HG03439 (cell line): ENCODE data around the gene EFCAB9.

Experiments used
- ATAC-seq: cut with Tn5 transposase; IDR thresholded peaks from one replicate; pipeline ENCODE4 v1.9.1; 2021; ENCODE audit warnings: mild to moderate bottlenecking, moderate library complexity; ENCODE audit not compliant: unreplicated experiment

EFCAB9 gene

GRCh38 chr5:172165465-172165864 is 28.5 kb upstream of the EFCAB9 start:
- ATAC-seq = peak; percentile 58

DNA sequence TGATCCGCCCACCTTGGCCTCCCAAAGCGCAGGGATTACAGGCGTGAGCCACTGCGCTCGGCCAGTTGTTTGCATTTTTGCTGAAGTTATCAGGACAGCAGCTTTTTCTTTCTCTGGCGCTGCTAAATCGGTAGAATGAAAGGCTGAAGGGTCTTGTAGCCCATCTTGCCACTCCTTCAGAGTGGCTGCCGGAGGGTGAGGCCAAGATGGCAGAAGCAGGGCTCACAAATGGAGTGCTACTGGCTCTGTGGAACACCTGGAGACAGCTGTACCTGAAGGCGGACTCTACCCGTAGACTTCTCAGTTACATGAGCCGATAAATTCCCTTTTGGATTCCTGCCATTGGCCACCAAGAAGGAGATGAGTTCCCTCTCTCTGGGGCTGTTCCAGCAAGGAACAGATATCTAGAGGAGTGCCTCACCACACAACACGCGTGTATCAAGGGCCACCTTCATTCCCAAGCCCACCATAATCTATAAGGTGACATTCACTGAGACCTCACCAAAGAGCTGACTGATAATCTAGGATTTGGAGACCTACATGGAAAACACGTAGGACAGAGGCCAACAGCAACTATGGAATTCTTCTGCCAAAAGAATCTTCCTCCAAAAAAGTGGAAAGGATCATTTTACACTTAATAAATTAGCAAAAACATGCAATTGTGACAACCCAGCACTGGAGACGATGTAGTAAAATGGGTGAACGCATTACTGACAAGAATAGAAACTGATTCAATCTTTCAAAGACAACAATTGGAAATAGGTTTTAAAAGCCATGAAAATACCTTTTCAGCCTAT is 27.7 kb upstream of the EFCAB9 start:
- ATAC-seq = no peak

- no peak for ATAC-seq
Observed at GRCh38 chr5:172167895-172168294, 26.1 kb upstream of the EFCAB9 start.

DNA sequence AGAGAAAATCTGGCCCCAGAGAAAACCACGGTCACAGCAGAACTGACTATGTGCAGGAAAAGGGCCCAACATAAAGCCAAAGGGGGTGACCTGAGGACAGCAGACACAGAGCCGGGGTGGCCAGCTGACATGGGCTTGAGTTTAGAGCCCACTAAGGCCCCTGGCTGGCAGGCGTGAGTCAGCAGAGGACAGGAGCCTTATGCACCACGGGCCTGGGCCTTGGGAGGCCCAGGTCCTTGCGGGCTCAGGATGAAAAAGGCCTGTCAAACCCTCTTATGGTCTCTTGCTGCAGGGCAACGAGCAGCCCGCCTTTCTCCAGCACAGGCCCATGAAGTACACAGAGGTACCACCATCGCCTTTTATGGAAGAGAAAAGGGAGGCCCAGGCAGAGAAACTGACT is 25.7 kb upstream of the EFCAB9 start:
- no peak for ATAC-seq

GRCh38 chr5:172169216-172169615 is 24.8 kb upstream of the EFCAB9 start:
- no peak for ATAC-seq

DNA sequence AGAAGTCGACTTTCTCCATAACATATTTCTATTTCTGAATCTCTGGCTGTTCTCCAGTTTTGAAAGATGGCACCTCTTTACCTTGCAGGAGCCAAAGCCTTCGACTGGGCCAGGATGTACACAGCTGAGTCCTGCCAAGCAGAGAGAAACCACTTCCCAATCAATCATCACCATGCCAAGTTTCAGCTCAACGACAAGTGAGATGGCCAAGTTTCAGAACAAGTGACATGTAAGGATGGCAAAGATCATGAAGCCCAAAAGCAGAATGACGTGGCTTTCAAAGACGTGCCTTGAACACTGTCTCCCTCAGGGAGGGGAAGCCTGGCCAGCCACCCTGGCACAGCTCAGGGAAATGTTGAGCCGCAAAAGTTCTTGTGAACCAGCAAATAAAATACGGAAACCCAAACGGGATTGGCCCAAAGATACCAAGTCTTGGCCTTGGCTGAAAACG is 23.7 kb upstream of the EFCAB9 start:
- no peak for ATAC-seq

DNA sequence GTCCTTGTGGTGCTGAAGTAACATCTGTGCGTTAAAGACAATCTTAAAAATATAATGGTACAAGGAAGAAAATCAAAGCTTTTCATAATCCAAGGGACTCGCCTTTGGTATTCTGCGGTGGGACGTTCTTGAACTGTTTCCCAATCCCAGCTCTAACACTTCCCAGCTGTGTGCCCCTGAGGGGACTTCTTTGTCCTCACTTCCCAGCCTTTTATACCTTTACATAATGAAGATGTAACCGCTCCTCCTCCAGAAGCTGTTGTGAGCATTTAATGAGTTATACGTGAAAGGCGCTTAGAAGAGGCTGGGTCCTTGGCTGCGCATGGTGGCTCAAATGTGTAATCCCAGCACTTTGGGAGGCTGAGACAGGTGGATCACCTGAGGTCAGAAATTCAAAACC is 22.9 kb upstream of the EFCAB9 start:
- ATAC-seq = no peak

GRCh38 chr5:172172912-172173563 is 20.9 kb upstream of the EFCAB9 start:
- ATAC-seq = no peak

DNA sequence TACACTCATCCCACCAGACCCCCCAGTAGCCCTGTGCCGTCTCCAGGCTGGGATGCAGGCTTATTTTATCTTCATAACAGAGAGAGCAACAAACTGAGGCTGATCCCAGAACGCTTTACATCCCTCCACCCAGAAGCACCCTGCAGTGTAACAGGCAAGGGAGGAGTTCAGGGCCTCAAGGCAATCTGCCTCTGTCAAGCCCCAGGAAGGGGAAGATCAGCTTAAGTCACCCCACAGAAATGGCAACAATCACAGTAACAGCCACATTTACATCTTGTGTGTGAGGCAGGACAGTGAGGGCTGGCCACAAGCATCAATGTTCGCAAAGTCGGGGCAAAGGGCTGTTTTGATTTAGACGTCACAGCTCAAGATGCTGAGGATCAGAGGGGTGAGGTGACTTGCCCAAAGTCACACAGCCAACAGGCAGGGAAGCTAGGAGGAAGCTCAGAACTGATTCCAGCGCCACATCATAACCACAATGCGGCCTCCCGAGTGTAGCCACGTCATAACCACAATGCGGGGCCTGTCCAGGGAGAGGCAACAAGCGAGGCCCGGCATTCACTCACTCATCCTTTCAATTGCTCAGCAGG is 20.3 kb upstream of the EFCAB9 start:
- no peak for ATAC-seq

GRCh38 chr5:172175263-172175719 is 18.7 kb upstream of the EFCAB9 start:
- peak; percentile 52 for ATAC-seq

GRCh38 chr5:172177176-172177575 is 16.8 kb upstream of the EFCAB9 start:
- ATAC-seq = no peak

GRCh38 chr5:172178301-172178987 is 15.5 kb upstream of the EFCAB9 start:
- no peak for ATAC-seq

DNA sequence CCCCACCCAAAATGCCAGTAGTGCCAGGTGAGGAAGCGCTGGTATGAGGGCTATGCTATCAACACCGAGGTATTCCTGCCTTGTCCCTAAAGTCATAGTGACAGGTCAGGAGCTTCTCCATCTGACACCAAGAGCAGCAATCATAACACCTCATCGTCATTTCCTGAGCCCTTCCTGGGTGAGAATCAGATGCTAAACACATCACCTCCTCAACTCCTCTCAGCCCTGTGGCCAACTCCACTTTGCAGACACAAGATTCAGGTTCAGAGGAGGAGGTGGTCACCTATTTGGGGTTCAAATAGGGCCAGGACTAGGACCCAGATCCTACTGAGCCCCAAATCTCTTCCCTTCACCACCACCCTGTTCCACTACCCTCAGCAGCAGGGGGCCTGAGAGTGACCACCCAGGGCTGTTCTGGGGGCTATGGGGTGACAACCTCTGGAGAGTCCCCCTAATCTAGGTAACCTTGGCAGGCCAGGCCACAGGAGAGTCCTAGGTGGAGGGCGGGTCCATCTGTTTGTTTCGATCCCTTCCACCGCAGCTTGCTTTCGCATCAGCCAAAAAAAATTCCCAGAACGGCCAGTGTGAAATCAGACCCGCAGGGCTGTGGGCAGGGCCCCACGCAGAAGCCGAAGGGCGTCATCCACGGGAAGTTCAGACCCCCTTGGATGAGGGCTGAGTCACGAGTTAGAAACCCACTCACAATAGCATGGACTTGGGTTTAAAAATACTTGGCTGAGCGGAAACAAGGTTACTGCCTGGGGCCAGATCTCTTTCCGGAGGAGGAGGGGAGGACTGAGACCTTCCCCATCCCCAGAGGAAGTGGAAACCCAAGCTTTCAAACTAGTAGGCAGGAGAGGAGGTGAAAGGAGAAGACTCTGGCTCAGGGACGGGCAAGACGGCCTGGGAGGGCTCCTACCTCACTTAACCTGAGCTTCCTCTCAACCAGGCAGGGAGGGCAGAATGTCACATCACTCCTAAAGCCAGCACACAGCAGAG is 14.7 kb upstream of the EFCAB9 start:
- ATAC-seq = peak; percentile 29

- no peak for ATAC-seq
Observed at GRCh38 chr5:172180936-172181335, 13.0 kb upstream of the EFCAB9 start.

GRCh38 chr5:172182291-172182690 is 11.7 kb upstream of the EFCAB9 start:
- ATAC-seq = no peak

DNA sequence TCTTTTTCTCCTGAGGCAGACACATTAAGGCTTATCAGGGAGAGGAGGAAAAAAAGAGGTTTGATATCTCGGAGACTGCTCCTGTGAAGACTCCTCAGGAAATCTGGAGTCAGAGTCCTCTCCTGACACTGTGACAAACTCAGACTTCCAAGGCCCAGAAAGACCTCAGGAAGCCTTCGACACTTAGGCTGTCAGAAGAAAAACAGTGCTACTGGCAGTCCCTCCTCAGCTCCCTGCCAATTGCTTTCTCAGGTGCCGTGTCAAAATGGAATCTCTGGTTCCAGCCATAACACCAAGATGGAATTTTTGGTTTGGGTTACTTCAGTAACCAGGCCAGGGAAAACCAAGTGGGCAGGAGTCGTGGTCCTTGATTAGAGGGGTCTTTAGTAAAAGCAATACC is 10.1 kb upstream of the EFCAB9 start:
- no peak for ATAC-seq

DNA sequence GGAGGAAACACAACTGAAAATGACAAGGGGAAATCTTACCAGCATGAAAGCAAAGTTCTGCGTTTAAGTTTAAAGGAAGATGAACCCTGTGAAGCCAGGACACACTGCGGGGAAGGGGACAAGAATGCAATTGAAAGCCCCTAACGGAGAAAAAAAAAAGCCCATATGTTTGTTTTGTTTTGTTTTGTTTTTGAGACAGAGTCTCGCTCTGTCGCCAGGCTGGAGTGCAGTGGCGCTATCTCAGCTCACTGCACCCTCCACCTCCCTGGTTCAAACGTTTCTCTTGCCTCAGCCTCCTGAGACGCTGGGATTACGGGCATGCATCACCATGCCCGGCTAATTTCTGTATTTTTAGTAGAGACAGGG is 8.9 kb upstream of the EFCAB9 start:
- ATAC-seq = no peak

GRCh38 chr5:172186114-172186695 is 7.8 kb upstream of the EFCAB9 start:
- no peak for ATAC-seq

DNA sequence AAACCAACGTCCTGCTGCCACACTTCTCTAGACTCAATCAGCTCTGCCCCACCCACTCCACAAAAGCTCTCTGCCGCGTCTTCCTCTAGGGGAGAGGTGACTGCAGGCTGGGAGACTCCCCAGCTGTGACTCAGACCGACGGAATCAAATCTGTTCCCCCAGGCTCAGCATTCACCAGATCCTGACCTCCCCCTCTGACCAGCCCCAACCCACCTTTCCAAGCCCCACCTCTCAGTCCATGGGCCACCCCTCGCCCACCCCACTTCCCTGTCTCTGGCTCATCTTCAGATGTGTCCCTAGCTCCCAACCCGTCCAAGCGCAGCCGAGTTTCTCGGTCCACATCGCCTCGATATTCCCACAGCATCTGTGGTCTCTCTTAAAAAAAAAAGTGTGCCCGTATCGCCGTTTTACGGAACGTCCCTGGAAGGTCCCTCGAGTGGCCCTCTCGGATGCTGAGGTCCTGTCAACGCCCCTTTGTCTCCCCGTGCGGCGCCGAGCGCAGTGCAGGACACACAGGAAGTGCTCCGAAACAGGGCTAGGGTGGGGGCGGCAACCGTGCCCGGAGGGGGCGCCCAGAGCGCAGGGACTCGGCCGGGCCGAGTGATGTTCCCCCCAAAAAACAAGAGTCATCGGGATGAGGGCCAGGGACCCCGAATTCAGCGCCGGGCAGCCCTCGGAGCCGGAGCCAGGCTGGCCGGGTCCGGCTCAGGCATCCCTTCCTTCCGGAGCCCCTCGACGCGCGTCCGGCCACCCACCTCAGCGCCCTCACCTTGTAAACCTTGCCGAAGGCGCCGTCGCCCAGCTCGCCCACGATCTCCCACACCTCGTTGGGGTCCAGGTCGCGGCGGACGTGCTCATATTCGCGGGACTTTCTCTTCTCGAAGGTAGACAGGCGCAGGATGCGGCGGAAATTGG is 6.6 kb upstream of the EFCAB9 start:
- ATAC-seq = peak; percentile 21
